Activated CD8-positive, alpha-beta T cell treated with anti-CD3 and anti-CD28 coated beads for 36 hours (primary cell): Measurements from ENCODE around the gene PHF23. TPM values are rescaled to one million over a fixed set of nuclear protein-coding genes. Genes with fewer than 3 reads are reported as not detected.

ENCODE experiments used
- ATAC-seq: fragments of 200-7000 bp; cut with Tn5 transposase; one replicate; pipeline ENCODE4 v1.10.0; 2021; ENCODE audit warnings: mild to moderate bottlenecking, moderate library complexity
- CTCF ChIA-PET: fragments of 350-600 bp; sonication (Branson Sonifier 250); formaldehyde crosslinking; loops from one replicate; lab custom pipeline; 2021; ENCODE audit warnings: antibody characterized with exemption; lab: Charles Lee
- POLR2A ChIA-PET: fragments of 350-600 bp; sonication (Branson Sonifier 250); formaldehyde crosslinking; loops from one replicate; lab custom pipeline; 2021; ENCODE audit warnings: antibody characterized with exemption; lab: Charles Lee
- DNase-seq: peaks from one replicate; pipeline ENCODE4 v3.0.0-alpha.2; 2020
- H3K27ac Mint-ChIP-seq: one replicate; pipeline ENCODE4 v1.8.0; 2021; ENCODE audit warnings: mild to moderate bottlenecking, mixed read lengths
- H3K27me3 Mint-ChIP-seq: one replicate; pipeline ENCODE4 v1.8.0; 2021; ENCODE audit warnings: mixed read lengths
- H3K36me3 Mint-ChIP-seq: one replicate; pipeline ENCODE4 v1.8.0; 2021; ENCODE audit warnings: low read depth, mixed read lengths
- H3K4me1 Mint-ChIP-seq: one replicate; pipeline ENCODE4 v1.8.0; 2021; ENCODE audit warnings: low read depth, mixed read lengths
- H3K4me3 Mint-ChIP-seq: one replicate; pipeline ENCODE4 v1.8.0; 2021; ENCODE audit warnings: mild to moderate bottlenecking, moderate library complexity, mixed read lengths
- H3K9me3 Mint-ChIP-seq: one replicate; pipeline ENCODE4 v1.8.0; 2021; ENCODE audit warnings: mixed read lengths
- CTCF ChIP-seq: fragments of 200-600 bp; IDR thresholded peaks from one replicate; pipeline ENCODE4 v1.8.0; 2022; ENCODE audit warnings: antibody characterized with exemption, mild to moderate bottlenecking
- intact Hi-C: fragments of 100-400 bp; cut with micrococcal nuclease; formaldehyde crosslinking; loops from one replicate; pipeline ENCODE4 v1.10.0; 2022
- total RNA-seq, 2 experiments: library from RNA; stranded (reverse); gene quantifications; one replicate each; pipeline ENCODE4 v1.2.3, GENCODE V29; 2021

Gene PHF23
- total RNA-seq, 2 experiments from 2014 or later = 17.8 to 24.4 TPM

- ChIA-PET POLR2A (interaction anchor here (0.7 to 13.2 kb wide), 8 partner anchors 15 to 355 kb away, joined by 3 to 261 read pairs (median 5); partner anchors contain the start of genes ACAP1, CTDNEP1, DVL2 and GABARAP), CTCF (interaction anchor here (0.7 to 3.6 kb wide), 8 partner anchors 14 to 174 kb away, joined by 3 to 41 read pairs (median 12); partner anchors contain the start of genes DVL2, GABARAP, PHF23 and SLC2A4)
- H3K4me3 Mint-ChIP-seq = peak overlapping the region; percentile 94
- peaks cover 61% of the 10 kb centered on the region for H3K4me1 Mint-ChIP-seq
- no peaks in the 10 kb centered on the region for H3K27me3 Mint-ChIP-seq
- intact Hi-C loops = no loop called here
- no peak for TF ChIP-seq CTCF
- DNase-seq = no peak
- ATAC-seq = no peak
- H3K36me3 Mint-ChIP-seq = peaks cover 28% of the 10 kb centered on the region
- H3K27ac Mint-ChIP-seq = peak overlapping the region; percentile 94
- no peaks in the 10 kb centered on the region for H3K9me3 Mint-ChIP-seq
Observed at GRCh38 chr17:7219229-7219811, 19.9 kb downstream of the PHF23 start.

GRCh38 chr17:7218758-7219157, 20.5 kb downstream of the PHF23 start:
- CTCF ChIA-PET = interaction anchor here (0.7 to 3.1 kb wide), 4 partner anchors 15 to 173 kb away, joined by 3 to 41 read pairs (median 20); partner anchors contain the start of genes DVL2, GABARAP, PHF23 and SLC2A4

GRCh38 chr17:7218166-7218565, 21.1 kb downstream of the PHF23 start:
- peaks cover 72% of the 10 kb centered on the region for H3K4me1 Mint-ChIP-seq

More at GRCh38 chr17:7218758-7219157, 20.5 kb downstream of the PHF23 start:
- Mint-ChIP-seq H3K4me3 (peak overlapping the region; percentile 94), H3K9me3 (no peaks in the 10 kb centered on the region), H3K27ac (peak overlapping the region; percentile 94), H3K36me3 (peaks cover 24% of the 10 kb centered on the region), H3K4me1 (peaks cover 66% of the 10 kb centered on the region), H3K27me3 (no peaks in the 10 kb centered on the region)
- POLR2A ChIA-PET = interaction anchor here (1.0 to 13.2 kb wide), 5 partner anchors 18 to 355 kb away, joined by 3 to 261 read pairs (median 5); partner anchors contain the start of genes CTDNEP1, DVL2, GABARAP and PHF23
- ATAC-seq = no peak
- TF ChIP-seq CTCF = no peak
- no peak for DNase-seq
- intact Hi-C loops = no loop called here

GRCh38 chr17:7217113-7217987, 21.9 kb downstream of the PHF23 start:
- no peak for ATAC-seq
- TF ChIP-seq CTCF = no peak
- H3K4me1 Mint-ChIP-seq = peaks cover 72% of the 10 kb centered on the region
- no peaks in the 10 kb centered on the region for H3K9me3 Mint-ChIP-seq
- peak; percentile 38 for DNase-seq
- peaks cover 15% of the 10 kb centered on the region for H3K36me3 Mint-ChIP-seq
- CTCF ChIA-PET = no interaction called here
- H3K27ac Mint-ChIP-seq = peak overlapping the region; percentile 72
- POLR2A ChIA-PET = interaction anchor here (1.0 to 13.2 kb wide), 2 partner anchors 20 to 172 kb away, joined by 3 to 261 read pairs; partner anchors contain the start of genes DVL2, GABARAP and PHF23
- intact Hi-C loops = no loop called here
- H3K4me3 Mint-ChIP-seq = peak overlapping the region; percentile 60
- peaks cover under 1% of the 10 kb centered on the region for H3K27me3 Mint-ChIP-seq

More at GRCh38 chr17:7218166-7218565, 21.1 kb downstream of the PHF23 start:
- ChIA-PET POLR2A (interaction anchor here (1.0 to 13.2 kb wide), 2 partner anchors 19 to 173 kb away, joined by 3 to 261 read pairs; partner anchors contain the start of genes DVL2, GABARAP and PHF23), CTCF (no interaction called here)
- peak overlapping the region; percentile 72 for H3K27ac Mint-ChIP-seq
- H3K27me3 Mint-ChIP-seq = no peaks in the 10 kb centered on the region
- peak overlapping the region; percentile 60 for H3K4me3 Mint-ChIP-seq
- TF ChIP-seq CTCF = no peak
- peak; percentile 34 for DNase-seq
- no peak for ATAC-seq
- no peaks in the 10 kb centered on the region for H3K9me3 Mint-ChIP-seq
- intact Hi-C loops = no loop called here
- peaks cover 18% of the 10 kb centered on the region for H3K36me3 Mint-ChIP-seq
